ENCODE results near the gene CD200. TPM values are rescaled to one million over a fixed set of nuclear protein-coding genes. Genes with fewer than 3 reads are reported as not detected.

CD200 gene
- total RNA-seq, 4 donors from 2014 or later, result 1.1 to 4.1 (median 3.6) TPM; not detected in 1

DNA sequence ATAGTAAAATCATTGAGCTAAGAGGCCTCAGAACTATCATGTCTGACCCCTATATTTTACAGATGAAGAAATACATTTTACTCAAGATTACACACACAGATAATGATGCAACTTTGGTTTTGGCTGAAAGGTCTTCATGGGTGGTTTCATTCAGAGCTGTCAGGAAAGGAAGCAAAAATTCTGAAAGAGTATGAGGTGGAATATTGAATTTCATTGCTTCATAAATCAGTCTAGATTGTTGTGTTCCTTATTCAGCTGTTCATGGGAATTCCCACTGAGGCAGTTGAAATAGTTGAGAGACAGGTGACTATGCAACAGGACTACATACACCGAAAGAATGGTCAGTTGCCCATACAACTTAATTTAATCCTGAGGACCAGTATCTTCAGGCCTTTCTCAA lies 39.4 kb downstream of the CD200 start:
- H3K4me3 ChIP-seq, result no peak overlapping the region
- TF ChIP-seq, protein P1, sequence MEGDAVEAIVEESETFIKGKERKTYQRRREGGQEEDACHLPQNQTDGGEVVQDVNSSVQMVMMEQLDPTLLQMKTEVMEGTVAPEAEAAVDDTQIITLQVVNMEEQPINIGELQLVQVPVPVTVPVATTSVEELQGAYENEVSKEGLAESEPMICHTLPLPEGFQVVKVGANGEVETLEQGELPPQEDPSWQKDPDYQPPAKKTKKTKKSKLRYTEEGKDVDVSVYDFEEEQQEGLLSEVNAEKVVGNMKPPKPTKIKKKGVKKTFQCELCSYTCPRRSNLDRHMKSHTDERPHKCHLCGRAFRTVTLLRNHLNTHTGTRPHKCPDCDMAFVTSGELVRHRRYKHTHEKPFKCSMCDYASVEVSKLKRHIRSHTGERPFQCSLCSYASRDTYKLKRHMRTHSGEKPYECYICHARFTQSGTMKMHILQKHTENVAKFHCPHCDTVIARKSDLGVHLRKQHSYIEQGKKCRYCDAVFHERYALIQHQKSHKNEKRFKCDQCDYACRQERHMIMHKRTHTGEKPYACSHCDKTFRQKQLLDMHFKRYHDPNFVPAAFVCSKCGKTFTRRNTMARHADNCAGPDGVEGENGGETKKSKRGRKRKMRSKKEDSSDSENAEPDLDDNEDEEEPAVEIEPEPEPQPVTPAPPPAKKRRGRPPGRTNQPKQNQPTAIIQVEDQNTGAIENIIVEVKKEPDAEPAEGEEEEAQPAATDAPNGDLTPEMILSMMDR (IDR thresholded peaks at IDR 0.05), result no peak
- TF ChIP-seq EP300 (IDR thresholded peaks at IDR 0.05; ENCODE audit: low read depth) (no peak), POLR2A (IDR thresholded peaks at IDR 0.05) (no peak), POLR2AphosphoS5 (IDR thresholded peaks at IDR 0.05) (no peak)
- intact Hi-C loops (cut with DNase I; ENCODE audit: low total_unique reads), result no loop called here
- WGBS, 2 donors (ENCODE audit: low coverage in 1 of 2), result 94% methylated on average over 1 of the region's 1 CpG; no CpG with 5 or more reads in 1 of the 2 donors
- no peak overlapping the region for H3K27ac ChIP-seq
- H3K36me3 ChIP-seq, result no peaks in the 10 kb centered on the region
- no peaks in the 10 kb centered on the region for H3K9me3 ChIP-seq
- no peaks in the 10 kb centered on the region for H3K27me3 ChIP-seq
- peaks cover 0 to 3% (median 0%) of the 10 kb centered on the region in 4 donors for H3K4me1 ChIP-seq
- in situ Hi-C loops (cut with MboI; ENCODE audit: low pct_ligation_motif_present in 1 of 4, low pct_unique_long_range_greater_than_20kb in 1 of 4, low sequenced_read_pairs in 3 of 4), result no loop called here
- DNase-seq, result no peak

DNA sequence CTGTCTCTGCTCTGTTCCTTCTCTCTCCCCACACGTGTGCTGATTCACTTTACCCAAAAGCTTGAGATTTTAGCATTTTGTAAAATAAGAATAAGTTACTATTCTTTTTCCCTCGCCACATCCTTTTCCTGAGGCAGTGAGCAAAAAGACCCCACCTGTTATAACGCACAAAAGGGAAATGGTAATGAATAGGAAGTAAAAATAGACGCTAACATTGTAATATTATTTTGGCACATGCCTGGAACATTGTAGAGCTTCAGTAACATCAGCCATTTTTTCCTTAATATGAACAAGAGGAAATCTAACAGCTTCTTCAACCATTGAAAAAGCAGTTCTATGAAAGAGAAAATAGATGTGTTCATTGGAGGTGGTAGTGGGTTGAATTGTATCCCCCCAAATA lies 40.5 kb downstream of the CD200 start:
- in situ Hi-C loops (cut with MboI; ENCODE audit: low pct_ligation_motif_present in 1 of 4, low pct_unique_long_range_greater_than_20kb in 1 of 4, low sequenced_read_pairs in 3 of 4) (no loop called here), intact Hi-C loops (cut with DNase I; ENCODE audit: low total_unique reads) (no loop called here)
- H3K4me1 ChIP-seq, result peaks cover 0 to 11% (median 0%) of the 10 kb centered on the region in 4 donors
- 80 to 87% methylated on average over 4 of the region's 4 CpGs for WGBS, 2 donors (ENCODE audit: low coverage in 1 of 2)
- TF ChIP-seq EP300 (IDR thresholded peaks at IDR 0.05; ENCODE audit: low read depth) (no peak), POLR2A (IDR thresholded peaks at IDR 0.05) (no peak), POLR2AphosphoS5 (IDR thresholded peaks at IDR 0.05) (no peak)
- TF ChIP-seq, protein P1 (IDR thresholded peaks at IDR 0.05), result no peak
- H3K27ac ChIP-seq, result no peak overlapping the region
- H3K27me3 ChIP-seq, result no peaks in the 10 kb centered on the region
- H3K4me3 ChIP-seq, result no peak overlapping the region
- H3K9me3 ChIP-seq, result no peaks in the 10 kb centered on the region
- H3K36me3 ChIP-seq, result no peaks in the 10 kb centered on the region
- DNase-seq, result no peak

DNA sequence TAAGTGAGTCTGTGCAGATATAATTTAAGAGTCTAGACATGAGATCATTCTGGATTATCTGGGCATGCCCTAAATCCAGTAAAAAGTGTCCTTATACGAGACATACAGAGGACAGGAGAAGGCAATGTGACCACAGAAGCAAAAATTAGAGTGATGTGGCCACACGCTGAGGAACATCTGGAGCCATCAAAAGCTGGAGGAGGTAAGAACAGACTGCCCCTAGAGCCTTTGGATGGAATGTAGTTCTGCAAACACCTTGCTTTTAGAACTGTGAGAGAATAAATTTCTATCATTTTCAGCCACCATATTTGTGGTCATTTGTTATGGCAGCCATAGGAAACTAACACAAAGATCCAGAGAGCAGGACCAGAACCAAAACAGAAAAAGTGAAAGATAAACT lies 41.0 kb downstream of the CD200 start:
- Histone ChIP-seq H3K27me3 (no peaks in the 10 kb centered on the region), H3K4me1 (peaks cover 0 to 16% (median 0%) of the 10 kb centered on the region in 4 donors), H3K36me3 (no peaks in the 10 kb centered on the region), H3K9me3 (no peaks in the 10 kb centered on the region), H3K4me3 (no peak overlapping the region), H3K27ac (no peak overlapping the region)
- TF ChIP-seq POLR2A (IDR thresholded peaks at IDR 0.05) (no peak), EP300 (IDR thresholded peaks at IDR 0.05; ENCODE audit: low read depth) (no peak), POLR2AphosphoS5 (IDR thresholded peaks at IDR 0.05) (no peak)
- TF ChIP-seq, protein P1 (IDR thresholded peaks at IDR 0.05), result no peak
- WGBS, 2 donors (ENCODE audit: low coverage in 1 of 2), result 91 to 92% methylated on average over 2 of the region's 2 CpGs
- no peak for DNase-seq
- in situ Hi-C loops (cut with MboI; ENCODE audit: low pct_ligation_motif_present in 1 of 4, low pct_unique_long_range_greater_than_20kb in 1 of 4, low sequenced_read_pairs in 3 of 4), result no loop called here
- intact Hi-C loops (cut with DNase I; ENCODE audit: low total_unique reads), result no loop called here

DNA sequence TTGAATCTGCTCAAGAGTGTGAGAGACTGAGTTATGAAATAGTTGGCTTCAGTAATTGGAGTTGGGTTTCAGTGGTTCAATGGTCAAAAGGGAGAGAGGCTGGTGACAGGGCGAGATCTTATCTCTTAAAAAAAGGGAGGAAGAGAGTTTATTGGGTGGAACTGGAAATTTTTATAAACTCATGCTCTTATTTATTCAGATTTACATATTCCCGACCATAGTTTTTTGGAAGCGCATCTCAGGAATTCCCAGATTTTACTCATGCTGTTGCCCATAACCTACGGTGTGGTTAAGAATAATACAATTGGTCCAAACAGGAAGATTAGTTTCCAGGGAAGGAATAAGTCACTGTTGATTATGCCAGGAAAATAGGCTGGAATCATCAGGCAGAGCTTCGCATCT lies 41.4 kb downstream of the CD200 start:
- no peak overlapping the region for H3K4me3 ChIP-seq
- no peak overlapping the region for H3K27ac ChIP-seq
- WGBS, 2 donors (ENCODE audit: low coverage in 1 of 2), result 77 to 83% methylated on average over 5 of the region's 5 CpGs
- H3K36me3 ChIP-seq, result no peaks in the 10 kb centered on the region
- intact Hi-C loops (cut with DNase I; ENCODE audit: low total_unique reads), result no loop called here
- DNase-seq, result no peak
- no peaks in the 10 kb centered on the region for H3K27me3 ChIP-seq
- H3K4me1 ChIP-seq, result peaks cover 0 to 16% (median 0%) of the 10 kb centered on the region in 4 donors
- in situ Hi-C loops (cut with MboI; ENCODE audit: low pct_ligation_motif_present in 1 of 4, low pct_unique_long_range_greater_than_20kb in 1 of 4, low sequenced_read_pairs in 3 of 4), result no loop called here
- no peaks in the 10 kb centered on the region for H3K9me3 ChIP-seq
- TF ChIP-seq EP300 (IDR thresholded peaks at IDR 0.05; ENCODE audit: low read depth) (no peak), POLR2AphosphoS5 (IDR thresholded peaks at IDR 0.05) (no peak), POLR2A (IDR thresholded peaks at IDR 0.05) (no peak)
- TF ChIP-seq, protein P1 (IDR thresholded peaks at IDR 0.05), result no peak

All from transverse colon (tissue), 4 donors.